HEK293 (cell line): ENCODE data around the gene FAM168A.

Source experiments
- CTCF ChIA-PET: fragments of 350-600 bp; formaldehyde crosslinking; extraction: SDS; loops from one replicate; lab custom pipeline; 2021; ENCODE audit warnings: antibody characterized with exemption; lab: Yijun Ruan, JAX
- POLR2A ChIA-PET: fragments of 300-600 bp; formaldehyde crosslinking; extraction: SDS; loops from one replicate; lab custom pipeline; 2020; ENCODE audit warnings: antibody characterized with exemption, inconsistent platforms; lab: Yijun Ruan, JAX
- H3K27ac ChIP-seq: fragments of 200-500 bp; sonication (Bioruptor generic); 2 replicates; pipeline ENCODE4 v1.5.1; 2014; ENCODE audit warnings: low read depth, low read length, control low read depth, inconsistent platforms; ENCODE audit errors: extremely low read depth
- H3K36me3 ChIP-seq, 2 experiments: fragments of 200-500 bp in 1 of 2; sonication (Bioruptor generic) in 1 of 2; 1 replicate in 1 of 2; 2 replicates in 1 of 2; pipeline ENCODE4 v1.5.1; 2014 to 2017; ENCODE audit warnings: inconsistent platforms in 2 of 2, low read length in 2 of 2; ENCODE audit not compliant: control insufficient read depth in 2 of 2, insufficient read depth in 1 of 2
- H3K4me1 ChIP-seq: fragments of 200-500 bp; sonication (Bioruptor generic); 2 replicates; pipeline ENCODE4 v1.5.1; 2014; ENCODE audit warnings: mild to moderate bottlenecking, low read length, inconsistent platforms; ENCODE audit not compliant: control insufficient read depth, insufficient read depth
- H3K4me3 ChIP-seq: 2 replicates; pipeline ENCODE4 v1.5.1; 2011; ENCODE audit warnings: low read depth, mild to moderate bottlenecking, control low read depth, low read length, moderate library complexity
- H3K9me3 ChIP-seq: fragments of 200-500 bp; sonication (Bioruptor generic); 2 replicates; pipeline ENCODE4 v1.5.1; 2014; ENCODE audit warnings: low read depth, low read length, inconsistent platforms; ENCODE audit not compliant: control insufficient read depth, insufficient read depth
- GLI2 ChIP-seq: fragments of 450-650 bp; formaldehyde crosslinking; IDR thresholded peaks from 2 replicates; pipeline ENCODE4; 2017; ENCODE audit warnings: missing biosample characterization, missing genetic modification characterization, low read depth, borderline replicate concordance
- KLF16 ChIP-seq: fragments of 450-650 bp; formaldehyde crosslinking; IDR thresholded peaks from 2 replicates; pipeline ENCODE4 v1.5.1; 2017; ENCODE audit warnings: missing biosample characterization, missing genetic modification characterization
- KLF8 ChIP-seq: fragments of 450-650 bp; formaldehyde crosslinking; IDR thresholded peaks from 2 replicates; pipeline ENCODE4 v1.5.1; 2016; ENCODE audit warnings: missing biosample characterization, missing genetic modification characterization
- MZF1 ChIP-seq: fragments of 450-650 bp; formaldehyde crosslinking; IDR thresholded peaks from 2 replicates; pipeline ENCODE4 v1.5.1; 2017; ENCODE audit warnings: missing biosample characterization, missing genetic modification characterization, borderline replicate concordance
- PRDM6 ChIP-seq: fragments of 450-650 bp; formaldehyde crosslinking; IDR thresholded peaks from 2 replicates; pipeline ENCODE4 v1.5.1; 2017; ENCODE audit warnings: missing biosample characterization, missing genetic modification characterization
- REST ChIP-seq: fragments of 450-650 bp; formaldehyde crosslinking; IDR thresholded peaks from 2 replicates; pipeline ENCODE4 v1.5.1; 2016; ENCODE audit warnings: missing biosample characterization, missing genetic modification characterization
- YY2 ChIP-seq: fragments of 450-650 bp; formaldehyde crosslinking; IDR thresholded peaks from 2 replicates; pipeline ENCODE4 v1.5.1; 2016; ENCODE audit warnings: missing biosample characterization, missing genetic modification characterization
- ZFP41 ChIP-seq: fragments of 450-650 bp; formaldehyde crosslinking; IDR thresholded peaks from 2 replicates; pipeline ENCODE4 v1.5.1; 2016; ENCODE audit warnings: missing biosample characterization, missing genetic modification characterization, borderline replicate concordance
- ZFP69B ChIP-seq: fragments of 450-650 bp; formaldehyde crosslinking; IDR thresholded peaks from 2 replicates; pipeline ENCODE4 v1.5.1; 2016; ENCODE audit warnings: missing biosample characterization, missing genetic modification characterization
- ZNF112 ChIP-seq: fragments of 450-650 bp; formaldehyde crosslinking; IDR thresholded peaks from 2 replicates; pipeline ENCODE4 v1.5.0; 2017; ENCODE audit warnings: missing biosample characterization, missing genetic modification characterization
- ZNF157 ChIP-seq: fragments of 450-650 bp; formaldehyde crosslinking; IDR thresholded peaks from 2 replicates; pipeline ENCODE4 v1.5.1; 2016; ENCODE audit warnings: missing biosample characterization, missing genetic modification characterization
- ZNF280D ChIP-seq: fragments of 450-650 bp; formaldehyde crosslinking; IDR thresholded peaks from 2 replicates; pipeline ENCODE4 v1.5.1; 2016; ENCODE audit warnings: missing biosample characterization, missing genetic modification characterization
- ZNF354C ChIP-seq: fragments of 450-650 bp; formaldehyde crosslinking; IDR thresholded peaks from 2 replicates; pipeline ENCODE4 v1.5.1; 2016; ENCODE audit warnings: missing biosample characterization, missing genetic modification characterization, low read depth, borderline replicate concordance
- ZNF433 ChIP-seq: fragments of 450-650 bp; formaldehyde crosslinking; IDR thresholded peaks from 2 replicates; pipeline ENCODE4 v1.5.1; 2016; ENCODE audit warnings: missing biosample characterization, missing genetic modification characterization, low read depth
- ZNF549 ChIP-seq: fragments of 450-650 bp; IDR thresholded peaks from 2 replicates; pipeline ENCODE4 v1.5.1; 2018; ENCODE audit warnings: missing biosample characterization, missing genetic modification characterization, mild to moderate bottlenecking, inconsistent platforms, moderate library complexity
- ZNF596 ChIP-seq: fragments of 450-650 bp; IDR thresholded peaks from 2 replicates; pipeline ENCODE4 v1.5.0; 2018; ENCODE audit warnings: missing biosample characterization, mild to moderate bottlenecking, missing genetic modification characterization, moderate library complexity
- ZNF658 ChIP-seq: fragments of 450-650 bp; formaldehyde crosslinking; IDR thresholded peaks from 2 replicates; pipeline ENCODE4; 2016; ENCODE audit warnings: missing biosample characterization, missing genetic modification characterization
- ZSCAN18 ChIP-seq: fragments of 450-650 bp; formaldehyde crosslinking; IDR thresholded peaks from 2 replicates; pipeline ENCODE4 v1.5.1; 2016; ENCODE audit warnings: missing biosample characterization, missing genetic modification characterization

Gene FAM168A

GRCh38 chr11:73542175-73542574 is 55.7 kb downstream of the FAM168A start:
- TF ChIP-seq ZNF280D (tag by site-specific recombination) (no peak), ZFP69B (tag by site-specific recombination) (no peak), PRDM6 (no peak), GLI2 (no peak), ZNF658 (tag by site-specific recombination) (no peak), ZNF354C (tag by site-specific recombination) (no peak), ZNF433 (tag by site-specific recombination) (no peak), ZNF157 (tag by site-specific recombination) (no peak), YY2 (tag by site-specific recombination) (no peak), REST (tag by site-specific recombination) (no peak), MZF1 (tag by site-specific recombination) (no peak), ZNF112 (no peak), ZNF549 (tag by site-specific recombination) (no peak), KLF8 (tag by site-specific recombination) (no peak), KLF16 (tag by site-specific recombination) (no peak), ZNF596 (no peak), ZSCAN18 (tag by site-specific recombination) (no peak), ZFP41 (tag by site-specific recombination) (no peak)
- H3K36me3 ChIP-seq, result no peaks in the 10 kb centered on the region
- H3K9me3 ChIP-seq, result no peaks in the 10 kb centered on the region
- H3K4me1 ChIP-seq, result no peaks in the 10 kb centered on the region
- CTCF ChIA-PET, result no interaction called here
- no peak overlapping the region for H3K27ac ChIP-seq
- H3K4me3 ChIP-seq, result no peak overlapping the region
- POLR2A ChIA-PET, result no interaction called here
